NCI-H146 treated with DMSO at 0.1 percent for 48 hours (cell line): ENCODE measurements around the gene CENPB.
A peak's percentile ranks its signal among the peaks of the same experiment; 100 is the strongest.

ENCODE experiments used
- DNase-seq: peaks from one replicate; lab custom pipeline; 2025; ENCODE audit not compliant: unreplicated experiment; lab: John Stamatoyannopoulos, UW

CENPB gene

GRCh38 chr20:3767427-3768341 lies 18.9 kb downstream of the CENPB start, which contains the start of gene ADISSP:
TSS of gene ADISSP (minus strand) at chr20:3767753. CDS start at chr20:3760100, 7,653 bp downstream.
- peak; percentile 96 for DNase-seq

- no peak for DNase-seq
These were observed 19.5 kb downstream of the CENPB start for GRCh38 chr20:3767110-3767426.

- no peak for DNase-seq
These were observed 20.0 kb downstream of the CENPB start for GRCh38 chr20:3766422-3767109.

GRCh38 chr20:3765171-3765882 lies 21.2 kb downstream of the CENPB start:
- DNase-seq: no peak

GRCh38 chr20:3764659-3765058 lies 21.9 kb downstream of the CENPB start:
- no peak for DNase-seq

- DNase-seq: no peak
These were observed 22.6 kb downstream of the CENPB start for GRCh38 chr20:3763671-3764601.

GRCh38 chr20:3760655-3761348 lies 25.7 kb downstream of the CENPB start:
- no peak for DNase-seq

GRCh38 chr20:3759884-3760283 lies 26.7 kb downstream of the CENPB start:
- no peak for DNase-seq

GRCh38 chr20:3759316-3759823 lies 27.2 kb downstream of the CENPB start:
- no peak for DNase-seq

GRCh38 chr20:3758566-3758965 lies 28.0 kb downstream of the CENPB start:
- no peak for DNase-seq

- no peak for DNase-seq
These were observed 29.3 kb downstream of the CENPB start for GRCh38 chr20:3757268-3757667.

GRCh38 chr20:3755814-3756480 lies 30.6 kb downstream of the CENPB start:
- DNase-seq: no peak

- no peak for DNase-seq
These were observed 31.3 kb downstream of the CENPB start for GRCh38 chr20:3755269-3755668.

- no peak for DNase-seq
These were observed 32.3 kb downstream of the CENPB start for GRCh38 chr20:3754276-3754630.

- DNase-seq: no peak
These were observed 32.9 kb downstream of the CENPB start for GRCh38 chr20:3753501-3754275.

- DNase-seq: peak; percentile 57
These were observed 33.4 kb downstream of the CENPB start for GRCh38 chr20:3753098-3753497.

- DNase-seq: no peak
These were observed 34.2 kb downstream of the CENPB start for GRCh38 chr20:3752386-3752759.

GRCh38 chr20:3751675-3752385 lies 34.7 kb downstream of the CENPB start:
- peak; percentile 64 for DNase-seq
